ENCODE measurements around the gene ARHGAP25. TPM values are rescaled to one million over a fixed set of nuclear protein-coding genes. Genes with fewer than 3 reads are reported as not detected.

Gene ARHGAP25
- total RNA-seq, 3 donors from 2014 or later, result 3.1 to 8.8 (median 8.2) TPM

- no peaks in the 10 kb centered on the region for H3K9me3 ChIP-seq
- no peak for TF ChIP-seq CTCF (IDR thresholded peaks at IDR 0.05)
- no peak for DNase-seq
- peak; percentile 42 for ATAC-seq
- H3K4me3 ChIP-seq, result no peak overlapping the region
- H3K36me3 ChIP-seq (ENCODE audit: low read depth), result no peaks in the 10 kb centered on the region
- H3K4me1 ChIP-seq (ENCODE audit: low read depth), result no peaks in the 10 kb centered on the region
- intact Hi-C loops (cut with DNase I, micrococcal nuclease), result no loop called here
These were observed 123.3 kb downstream of the ARHGAP25 start for GRCh38 chr2:68857855-68858456.

- H3K4me3 ChIP-seq, result no peak overlapping the region
- H3K36me3 ChIP-seq (ENCODE audit: low read depth), result no peaks in the 10 kb centered on the region
- H3K9me3 ChIP-seq, result no peaks in the 10 kb centered on the region
- intact Hi-C loops (cut with DNase I, micrococcal nuclease), result no loop called here
- TF ChIP-seq CTCF (IDR thresholded peaks at IDR 0.05), result no peak
- ATAC-seq (no peak), DNase-seq (no peak)
- H3K4me1 ChIP-seq (ENCODE audit: low read depth), result no peaks in the 10 kb centered on the region
These were observed 125.5 kb downstream of the ARHGAP25 start for GRCh38 chr2:68860111-68860510.

- Histone ChIP-seq H3K36me3 (ENCODE audit: low read depth) (no peaks in the 10 kb centered on the region), H3K9me3 (no peaks in the 10 kb centered on the region), H3K4me1 (ENCODE audit: low read depth) (no peaks in the 10 kb centered on the region), H3K4me3 (no peak overlapping the region)
- intact Hi-C loops (cut with DNase I, micrococcal nuclease), result no loop called here
- ATAC-seq, result no peak
- TF ChIP-seq CTCF (IDR thresholded peaks at IDR 0.05), result no peak
- DNase-seq, result no peak
These were observed 126.7 kb downstream of the ARHGAP25 start for GRCh38 chr2:68861330-68861729.

GRCh38 chr2:68862889-68863288 lies 128.3 kb downstream of the ARHGAP25 start:
- ATAC-seq (no peak), DNase-seq (no peak)
- Histone ChIP-seq H3K36me3 (ENCODE audit: low read depth) (no peaks in the 10 kb centered on the region), H3K4me1 (ENCODE audit: low read depth) (no peaks in the 10 kb centered on the region), H3K9me3 (no peaks in the 10 kb centered on the region), H3K4me3 (no peak overlapping the region)
- no peak for TF ChIP-seq CTCF (IDR thresholded peaks at IDR 0.05)
- intact Hi-C loops (cut with DNase I, micrococcal nuclease), result no loop called here

DNA sequence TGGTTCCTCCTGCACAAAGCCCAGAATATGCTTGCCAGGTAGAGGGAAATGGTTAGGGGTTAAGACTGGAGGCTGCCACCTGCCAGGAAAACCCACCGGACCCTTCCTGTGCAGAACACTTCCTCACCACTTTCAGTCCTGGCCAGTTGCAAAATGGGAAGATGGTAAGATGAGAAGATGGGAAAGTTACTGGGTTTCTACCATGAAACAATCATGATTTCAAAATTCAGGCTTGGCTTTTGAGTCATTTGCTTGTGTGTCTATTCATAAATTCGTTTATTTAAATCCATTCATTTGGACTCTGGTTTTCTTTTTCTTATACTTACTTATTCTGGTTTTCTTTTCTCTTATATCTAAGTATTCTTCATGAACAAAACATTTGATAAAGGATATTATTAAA lies 129.4 kb downstream of the ARHGAP25 start:
- no peak for TF ChIP-seq CTCF (IDR thresholded peaks at IDR 0.05)
- Histone ChIP-seq H3K36me3 (ENCODE audit: low read depth) (no peaks in the 10 kb centered on the region), H3K4me3 (no peak overlapping the region), H3K4me1 (ENCODE audit: low read depth) (no peaks in the 10 kb centered on the region), H3K9me3 (no peaks in the 10 kb centered on the region)
- intact Hi-C loops (cut with DNase I, micrococcal nuclease), result no loop called here
- ATAC-seq (no peak), DNase-seq (no peak)

DNA sequence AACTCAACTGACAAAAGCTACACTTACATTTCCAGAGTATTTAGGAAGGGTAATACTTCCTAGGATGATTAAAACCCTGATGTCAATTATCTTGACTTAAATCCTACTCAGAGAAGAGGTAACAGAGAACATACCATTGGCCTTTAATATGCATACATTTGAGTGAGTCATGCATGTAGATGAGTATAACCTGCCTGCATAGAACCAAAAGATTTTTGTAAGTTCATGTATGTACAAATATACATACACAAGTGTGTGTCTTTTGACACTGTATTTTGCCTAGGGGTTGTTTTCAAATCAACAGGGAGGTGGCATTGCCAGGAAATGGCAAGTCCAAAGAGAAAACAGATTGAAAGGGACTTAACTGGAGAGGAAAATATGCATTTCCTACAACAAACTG lies 130.5 kb downstream of the ARHGAP25 start:
- H3K36me3 ChIP-seq (ENCODE audit: low read depth), result no peaks in the 10 kb centered on the region
- no peak overlapping the region for H3K4me3 ChIP-seq
- H3K4me1 ChIP-seq (ENCODE audit: low read depth), result no peaks in the 10 kb centered on the region
- DNase-seq, result no peak
- no peaks in the 10 kb centered on the region for H3K9me3 ChIP-seq
- intact Hi-C loops (cut with DNase I, micrococcal nuclease), result no loop called here
- TF ChIP-seq CTCF (IDR thresholded peaks at IDR 0.05), result no peak
- no peak for ATAC-seq

Data from mucosa of descending colon (tissue), 3 donors.